Fibroblast of lung (primary cell): ENCODE data around the gene RAB35. TPM values are rescaled to one million over a fixed set of nuclear protein-coding genes. Genes with fewer than 3 reads are reported as not detected.
"Not testable (repeated sequence)": the region's sequence is repeated elsewhere in the genome, so short reads cannot be mapped to it uniquely, and the experiment has no call there.

ENCODE experiments used
- DNase-seq, 2 donors: peaks; one replicate each; pipeline versions ENCODE4 v3.0.0 to v3.0.0-alpha.2; 2010; ENCODE audit warnings: low read depth in 2 of 2
- H2AFZ ChIP-seq: 2 replicates; pipeline ENCODE4 v1.5.1; 2012; ENCODE audit warnings: low read length, control low read depth, inconsistent platforms
- H3K27ac ChIP-seq: 2 replicates; pipeline ENCODE4 v1.5.1; 2011; ENCODE audit warnings: low read length, control low read depth; ENCODE audit not compliant: insufficient read depth
- H3K27me3 ChIP-seq: 2 replicates; pipeline ENCODE4 v1.5.1; 2011; ENCODE audit warnings: mild to moderate bottlenecking, low read length; ENCODE audit not compliant: control insufficient read depth, insufficient read depth
- H3K36me3 ChIP-seq: 2 replicates; pipeline ENCODE4 v1.5.1; 2011; ENCODE audit warnings: low read length; ENCODE audit not compliant: control insufficient read depth, insufficient read depth
- H3K4me1 ChIP-seq: 2 replicates; pipeline ENCODE4 v1.5.1; 2011; ENCODE audit warnings: low read length; ENCODE audit not compliant: control insufficient read depth, insufficient read depth; ENCODE audit errors: extremely low read depth
- H3K4me2 ChIP-seq: 2 replicates; pipeline ENCODE4 v1.5.1; 2011; ENCODE audit warnings: low read length, control low read depth; ENCODE audit not compliant: insufficient read depth; ENCODE audit errors: extremely low read depth
- H3K4me3 ChIP-seq, 4 experiments: fragments of 200-600 bp in 1 of 4; sonication (generic) in 1 of 4; replicated peaks in 1 of 4; 2 replicates each; pipeline ENCODE4 v1.5.1; 2011 to 2016; ENCODE audit warnings: low read length in 4 of 4, low read depth in 3 of 4, mild to moderate bottlenecking in 3 of 4, control low read depth in 2 of 4, inconsistent platforms in 1 of 4, mixed read lengths in 1 of 4; ENCODE audit not compliant: insufficient read depth in 1 of 4; ENCODE audit errors: control extremely low read depth in 1 of 4
- H3K79me2 ChIP-seq: 2 replicates; pipeline ENCODE4 v1.5.1; 2012; ENCODE audit warnings: mild to moderate bottlenecking, low read length, inconsistent platforms; ENCODE audit not compliant: control insufficient read depth, insufficient read depth
- H3K9ac ChIP-seq: 2 replicates; pipeline ENCODE4 v1.5.1; 2011; ENCODE audit warnings: mild to moderate bottlenecking, low read length, control low read depth; ENCODE audit not compliant: insufficient read depth
- H3K9me3 ChIP-seq: 2 replicates; pipeline ENCODE4 v1.5.1; 2012; ENCODE audit warnings: low read depth, low read length; ENCODE audit not compliant: control insufficient read depth, insufficient read depth
- H4K20me1 ChIP-seq: 2 replicates; pipeline ENCODE4 v1.5.1; 2011; ENCODE audit warnings: low read length; ENCODE audit not compliant: control insufficient read depth, insufficient read depth; ENCODE audit errors: extremely low read depth
- EZH2 ChIP-seq: IDR thresholded peaks from 2 replicates; pipeline ENCODE4 v1.5.1; 2012; ENCODE audit warnings: low read length, control low read depth, mild to moderate bottlenecking; ENCODE audit errors: missing control alignments
- polyA plus RNA-seq, 2 donors: library from polyadenylated mRNA; depleted of rRNA in 1 of 2; stranded (reverse) in 1 of 2; unstranded in 1 of 2; fragments of >200 nt; gene quantifications; 2 replicates each; pipeline ENCODE4 v1.2.1, GENCODE V29; 2011 to 2012; ENCODE audit warnings: missing spikeins in 1 of 2
- total RNA-seq: library from RNA; depleted of rRNA; stranded (reverse); fragments of >200 nt; gene quantifications from 2 replicates; pipeline ENCODE4 v1.2.1, GENCODE V29; 2014
- TF ChIP-seq, protein P1 (sequence below), 2 donors: IDR thresholded peaks in 1 of 2; conservative IDR thresholded peaks in 1 of 2; 1 replicate in 1 of 2; 2 replicates in 1 of 2; pipeline ENCODE4 v1.5.1; 2011 to 2012; ENCODE audit warnings: low read length in 2 of 2, control low read depth in 1 of 2, inconsistent platforms in 1 of 2, low read depth in 1 of 2, mild to moderate bottlenecking in 1 of 2

Gene RAB35
- total and polyA plus RNA-seq, 2 donors (not counting 1 experiment from before 2014, with no cell fraction given) = 29.7 to 51.4 TPM

DNA sequence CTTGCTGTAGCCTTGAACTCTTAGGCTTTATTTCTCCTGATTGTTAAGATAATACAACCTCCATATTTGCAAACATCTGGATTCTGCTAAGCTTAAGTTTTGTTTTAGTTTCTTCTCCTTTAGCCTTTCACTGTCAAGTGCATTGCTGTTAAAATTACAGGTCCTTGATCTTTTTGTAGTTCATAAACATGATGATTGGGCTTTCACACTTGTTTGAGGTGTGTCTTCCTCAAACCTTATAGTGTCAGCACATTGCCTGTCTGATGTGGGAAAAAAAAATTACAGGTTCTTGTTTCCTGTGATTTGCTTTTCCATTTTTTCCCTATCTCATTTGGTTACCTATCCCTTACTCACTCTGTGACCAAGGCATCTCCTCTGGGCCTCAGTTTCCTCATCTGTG is 68.3 kb downstream of the RAB35 start:
- no peak for DNase-seq
- Histone ChIP-seq H2AFZ (no peak overlapping the region), H3K4me1 (no peaks in the 10 kb centered on the region), H3K79me2 (no peaks in the 10 kb centered on the region), H3K36me3 (no peaks in the 10 kb centered on the region), H4K20me1 (no peaks in the 10 kb centered on the region), H3K27ac (no peak overlapping the region), H3K4me3 (no peak overlapping the region), H3K27me3 (no peaks in the 10 kb centered on the region), H3K4me2 (no peak overlapping the region), H3K9ac (no peak overlapping the region), H3K9me3 (no peaks in the 10 kb centered on the region)
- TF ChIP-seq EZH2 = no peak
- TF ChIP-seq, protein P1, sequence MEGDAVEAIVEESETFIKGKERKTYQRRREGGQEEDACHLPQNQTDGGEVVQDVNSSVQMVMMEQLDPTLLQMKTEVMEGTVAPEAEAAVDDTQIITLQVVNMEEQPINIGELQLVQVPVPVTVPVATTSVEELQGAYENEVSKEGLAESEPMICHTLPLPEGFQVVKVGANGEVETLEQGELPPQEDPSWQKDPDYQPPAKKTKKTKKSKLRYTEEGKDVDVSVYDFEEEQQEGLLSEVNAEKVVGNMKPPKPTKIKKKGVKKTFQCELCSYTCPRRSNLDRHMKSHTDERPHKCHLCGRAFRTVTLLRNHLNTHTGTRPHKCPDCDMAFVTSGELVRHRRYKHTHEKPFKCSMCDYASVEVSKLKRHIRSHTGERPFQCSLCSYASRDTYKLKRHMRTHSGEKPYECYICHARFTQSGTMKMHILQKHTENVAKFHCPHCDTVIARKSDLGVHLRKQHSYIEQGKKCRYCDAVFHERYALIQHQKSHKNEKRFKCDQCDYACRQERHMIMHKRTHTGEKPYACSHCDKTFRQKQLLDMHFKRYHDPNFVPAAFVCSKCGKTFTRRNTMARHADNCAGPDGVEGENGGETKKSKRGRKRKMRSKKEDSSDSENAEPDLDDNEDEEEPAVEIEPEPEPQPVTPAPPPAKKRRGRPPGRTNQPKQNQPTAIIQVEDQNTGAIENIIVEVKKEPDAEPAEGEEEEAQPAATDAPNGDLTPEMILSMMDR (conservative IDR thresholded peaks at IDR 0.05 in 1 of 2, IDR thresholded peaks at IDR 0.05 in 1 of 2; ENCODE audit: low read depth in 1 of 2, low read length in 2 of 2) = no peak

DNA sequence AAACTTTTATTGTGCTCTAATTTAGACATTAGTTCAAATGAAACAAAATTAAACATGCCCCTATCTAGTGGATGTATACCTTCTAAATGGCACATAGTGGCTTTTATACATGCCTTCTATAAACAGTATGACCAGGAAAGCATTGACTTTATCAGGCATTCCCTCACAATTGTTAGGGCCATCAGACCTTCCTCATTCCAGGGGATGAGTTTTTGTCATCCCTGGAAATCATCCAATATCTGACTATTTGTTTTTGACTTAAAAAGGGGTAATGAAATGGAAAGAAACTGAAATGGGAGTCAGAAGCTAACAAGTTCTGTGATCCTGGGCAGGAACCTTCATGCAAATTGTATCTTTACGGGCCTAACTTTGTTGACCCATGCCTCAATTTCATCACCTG is 69.5 kb downstream of the RAB35 start:
- Histone ChIP-seq H3K9ac (no peak overlapping the region), H3K9me3 (no peaks in the 10 kb centered on the region), H3K79me2 (no peaks in the 10 kb centered on the region), H3K4me3 (no peak overlapping the region), H2AFZ (no peak overlapping the region), H3K4me2 (no peak overlapping the region), H3K36me3 (no peaks in the 10 kb centered on the region), H3K27ac (no peak overlapping the region), H3K4me1 (no peaks in the 10 kb centered on the region), H4K20me1 (no peaks in the 10 kb centered on the region), H3K27me3 (no peaks in the 10 kb centered on the region)
- no peak for DNase-seq
- no peak for TF ChIP-seq EZH2
- TF ChIP-seq, protein P1 (conservative IDR thresholded peaks at IDR 0.05 in 1 of 2, IDR thresholded peaks at IDR 0.05 in 1 of 2; ENCODE audit: low read depth in 1 of 2, low read length in 2 of 2) = no peak

DNA sequence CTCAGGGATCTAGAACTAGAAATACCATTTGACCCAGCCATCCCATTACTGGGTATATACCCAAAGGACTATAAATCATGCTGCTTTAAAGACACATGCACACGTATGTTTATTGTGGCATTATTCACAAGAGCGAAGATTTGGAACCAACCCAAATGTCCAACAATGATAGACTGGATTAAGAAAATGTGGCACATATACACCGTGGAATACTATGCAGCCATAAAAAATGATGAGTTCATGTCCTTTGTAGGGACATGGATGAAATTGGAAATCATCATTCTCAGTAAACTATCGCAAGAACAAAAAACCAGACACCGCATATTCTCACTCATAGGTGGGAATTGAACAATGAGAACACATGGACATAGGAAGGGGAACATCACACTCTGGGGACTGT is 71.2 kb downstream of the RAB35 start:
- not testable (repeated sequence) for H3K4me3 ChIP-seq, H3K79me2 ChIP-seq, H4K20me1 ChIP-seq

More for the DNA sequence above, 71.2 kb downstream of the RAB35 start:
- not testable (repeated sequence) for H3K36me3 ChIP-seq, H3K9ac ChIP-seq, DNase-seq, H3K4me1 ChIP-seq, H3K27me3 ChIP-seq, H2AFZ ChIP-seq, H3K9me3 ChIP-seq, H3K27ac ChIP-seq, H3K4me2 ChIP-seq

Other genes with a start within 250 kb of the RAB35 start
- 4.6 and 25.4 TPM in 2 replicates for gene CIT, start 239.4 kb downstream of the RAB35 start, total RNA-seq
- 6.8 and 26.4 TPM in 2 replicates for gene CIT, start 239.4 kb downstream of the RAB35 start, polyA plus RNA-seq
- under 0.01 TPM in 1 of 2 replicates, not detected in the other for gene BICDL1, start 127.5 kb downstream of the RAB35 start, total RNA-seq
- not detected in 2 replicates for gene BICDL1, start 127.5 kb downstream of the RAB35 start, polyA plus RNA-seq
- gene GCN1, start 78.0 kb upstream of the RAB35 start, total RNA-seq = 86.8 and 93.1 TPM in 2 replicates
- 30.8 and 45.8 TPM in 2 replicates for gene GCN1, start 78.0 kb upstream of the RAB35 start, polyA plus RNA-seq
- gene RPLP0, start 84.4 kb upstream of the RAB35 start, total RNA-seq = 3,063 and 3,837 TPM in 2 replicates
- gene RPLP0, start 84.4 kb upstream of the RAB35 start, polyA plus RNA-seq = 5,137 and 6,435 TPM in 2 replicates
- 9.2 and 21.5 TPM in 2 replicates for gene PXN, start 149.0 kb upstream of the RAB35 start, total RNA-seq
- gene PXN, start 149.0 kb upstream of the RAB35 start, polyA plus RNA-seq = 31.4 and 59.3 TPM in 2 replicates
- under 0.01 TPM in 2 replicates for gene RNU4-2, start 175.2 kb upstream of the RAB35 start, total RNA-seq
- under 0.01 TPM in 1 of 2 replicates, not detected in the other for gene RNU4-2, start 175.2 kb upstream of the RAB35 start, polyA plus RNA-seq
- gene RNU4-1, start 176.5 kb upstream of the RAB35 start, total RNA-seq = under 0.01 TPM in 2 replicates
- gene RNU4-1, start 176.5 kb upstream of the RAB35 start, polyA plus RNA-seq = not detected in 2 replicates
- gene SIRT4, start 185.6 kb upstream of the RAB35 start, total RNA-seq = 2.3 and 2.5 TPM in 2 replicates
- 0.53 and 1.2 TPM in 2 replicates for gene SIRT4, start 185.6 kb upstream of the RAB35 start, polyA plus RNA-seq
- gene PLA2G1B, start 211.0 kb upstream of the RAB35 start, total RNA-seq = 0.51 TPM in 1 of 2 replicates, not detected in the other
- gene PLA2G1B, start 211.0 kb upstream of the RAB35 start, polyA plus RNA-seq = 0.20 TPM in 1 of 2 replicates, not detected in the other